Stimulated activated CD4-positive, alpha-beta T cell treated with anti-CD3 and anti-CD28 coated beads, Interleukin-4, amount 100 ng/mL, for 1 hour (primary cell): ENCODE measurements around the gene ARL4C.

Experiments used
- DNase-seq: peaks from one replicate; pipeline ENCODE4 v3.0.0-alpha.2; 2020

Gene ARL4C

DNA sequence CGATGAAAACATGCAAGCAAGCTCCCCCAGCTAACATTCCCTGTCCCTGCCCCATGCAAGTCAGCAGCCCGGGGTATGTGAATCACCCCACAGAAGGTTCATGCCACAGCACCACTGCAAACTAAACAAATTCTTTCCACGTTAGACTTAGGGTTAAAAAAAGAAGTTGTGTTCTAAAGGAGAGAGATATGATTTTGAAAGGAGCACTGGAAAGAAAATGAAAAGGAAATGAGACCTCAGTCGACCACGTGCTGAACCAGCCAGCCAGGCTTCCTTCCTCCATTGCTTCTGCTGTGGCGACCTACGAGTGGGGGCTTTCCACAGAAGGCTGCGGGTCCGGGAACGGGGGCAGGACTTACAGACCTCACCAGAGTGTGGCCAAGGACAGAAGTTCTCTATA is 52.0 kb downstream of the ARL4C start:
- DNase-seq, result peak; percentile 50

DNA sequence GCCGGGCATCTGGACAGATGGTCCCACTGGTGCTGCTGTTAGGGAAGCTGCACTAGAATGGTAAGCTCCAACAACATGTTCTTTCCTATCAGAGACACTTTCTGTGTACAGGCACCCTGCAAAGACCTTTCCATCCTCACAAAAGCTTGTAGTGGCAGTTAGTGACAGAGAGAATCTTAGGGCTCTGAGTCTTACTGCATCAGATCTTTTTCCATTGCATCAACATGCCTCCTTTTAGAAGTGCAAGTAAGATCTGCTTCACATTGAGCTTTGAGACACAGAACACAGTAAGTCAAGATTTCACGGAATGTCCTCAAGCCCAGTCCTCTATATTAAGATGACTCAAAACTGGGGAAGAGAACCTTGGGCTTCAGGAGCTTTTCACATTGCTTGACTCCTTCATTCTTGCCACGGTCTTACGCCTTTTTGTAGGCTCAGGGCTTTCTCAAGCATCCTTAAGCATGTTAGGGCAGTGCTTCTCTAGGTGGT is 52.6 kb downstream of the ARL4C start:
- DNase-seq, result no peak
